Hepatocyte (in vitro differentiated cells): ENCODE data around the gene IFT122.
A peak's percentile ranks its signal among the peaks of the same experiment; 100 is the strongest.

ENCODE experiments used
- CTCF ChIP-seq: fragments of 200-600 bp; sonication (generic); IDR thresholded peaks from 2 replicates; pipeline ENCODE4 v1.5.1; 2016; ENCODE audit warnings: antibody characterized with exemption, mild to moderate bottlenecking; ENCODE audit not compliant: poor library complexity
- EZH2 ChIP-seq: fragments of 200-600 bp; sonication (generic); IDR thresholded peaks from 2 replicates; pipeline ENCODE4 v1.6.1; 2016; ENCODE audit warnings: antibody characterized with exemption, mild to moderate bottlenecking, borderline replicate concordance
- EZH2phosphoT487 ChIP-seq: fragments of 200-600 bp; sonication (generic); IDR thresholded peaks from one replicate; pipeline ENCODE4 v1.6.1; 2018; ENCODE audit warnings: antibody characterized with exemption, mild to moderate bottlenecking, low read depth, moderate library complexity; ENCODE audit not compliant: unreplicated experiment, severe bottlenecking

GRCh38 chr3:129490273-129490675 lies 50.2 kb downstream of the IFT122 start:
- TF ChIP-seq CTCF: peak; percentile 90
- TF ChIP-seq EZH2phosphoT487: no peak
- TF ChIP-seq EZH2: no peak
